ENCODE measurements around the gene KLRC4. TPM values are rescaled to one million over a fixed set of nuclear protein-coding genes. Genes with fewer than 3 reads are reported as not detected.
A peak's percentile ranks its signal among the peaks of the same experiment; 100 is the strongest.

Gene KLRC4
- total and polyA plus RNA-seq, 8 donors = 0.25 TPM; not detected in 7

DNA sequence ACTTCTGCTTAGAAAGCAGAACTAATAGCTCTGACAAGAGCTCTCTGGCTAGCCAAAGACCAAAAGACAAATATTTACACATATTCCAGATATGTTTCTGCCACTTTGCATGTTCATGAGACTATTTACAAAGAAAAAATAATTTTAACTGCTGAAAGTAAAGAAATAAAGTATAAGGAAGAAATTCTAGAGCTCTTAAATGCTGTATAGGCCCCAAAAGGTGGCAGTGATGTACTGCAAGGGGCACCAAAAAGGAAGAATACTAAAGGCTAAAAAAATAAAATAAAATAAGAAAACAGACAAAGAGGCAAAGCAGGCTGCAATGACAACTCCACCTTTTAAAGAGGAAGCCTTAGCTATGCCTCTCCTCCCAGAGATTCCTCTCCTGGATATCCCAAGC lies 42.7 kb downstream of the KLRC4 start:
- intact Hi-C loops (cut with DNase I) = no loop called here
- Histone ChIP-seq H3K4me1 (peaks cover 14 to 22% (median 18%) of the 10 kb centered on the region in 3 donors), H3K27me3 (no peaks in the 10 kb centered on the region), H3K36me3 (no peaks in the 10 kb centered on the region), H3K27ac (peak overlapping the region; percentile 31 to 98 (median 86)), H3K4me3 (peak overlapping the region in 1 of 4 donors; percentile 7), H3K9me3 (no peaks in the 10 kb centered on the region)
- TF ChIP-seq, protein P1, sequence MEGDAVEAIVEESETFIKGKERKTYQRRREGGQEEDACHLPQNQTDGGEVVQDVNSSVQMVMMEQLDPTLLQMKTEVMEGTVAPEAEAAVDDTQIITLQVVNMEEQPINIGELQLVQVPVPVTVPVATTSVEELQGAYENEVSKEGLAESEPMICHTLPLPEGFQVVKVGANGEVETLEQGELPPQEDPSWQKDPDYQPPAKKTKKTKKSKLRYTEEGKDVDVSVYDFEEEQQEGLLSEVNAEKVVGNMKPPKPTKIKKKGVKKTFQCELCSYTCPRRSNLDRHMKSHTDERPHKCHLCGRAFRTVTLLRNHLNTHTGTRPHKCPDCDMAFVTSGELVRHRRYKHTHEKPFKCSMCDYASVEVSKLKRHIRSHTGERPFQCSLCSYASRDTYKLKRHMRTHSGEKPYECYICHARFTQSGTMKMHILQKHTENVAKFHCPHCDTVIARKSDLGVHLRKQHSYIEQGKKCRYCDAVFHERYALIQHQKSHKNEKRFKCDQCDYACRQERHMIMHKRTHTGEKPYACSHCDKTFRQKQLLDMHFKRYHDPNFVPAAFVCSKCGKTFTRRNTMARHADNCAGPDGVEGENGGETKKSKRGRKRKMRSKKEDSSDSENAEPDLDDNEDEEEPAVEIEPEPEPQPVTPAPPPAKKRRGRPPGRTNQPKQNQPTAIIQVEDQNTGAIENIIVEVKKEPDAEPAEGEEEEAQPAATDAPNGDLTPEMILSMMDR (IDR thresholded peaks at IDR 0.05) = peak in 1 of 4 donors; percentile 9
- ATAC-seq (peak in 2 of 4 donors; percentile 6 to 30), FAIRE-seq (no peak), DNase-seq (no peak)

DNA sequence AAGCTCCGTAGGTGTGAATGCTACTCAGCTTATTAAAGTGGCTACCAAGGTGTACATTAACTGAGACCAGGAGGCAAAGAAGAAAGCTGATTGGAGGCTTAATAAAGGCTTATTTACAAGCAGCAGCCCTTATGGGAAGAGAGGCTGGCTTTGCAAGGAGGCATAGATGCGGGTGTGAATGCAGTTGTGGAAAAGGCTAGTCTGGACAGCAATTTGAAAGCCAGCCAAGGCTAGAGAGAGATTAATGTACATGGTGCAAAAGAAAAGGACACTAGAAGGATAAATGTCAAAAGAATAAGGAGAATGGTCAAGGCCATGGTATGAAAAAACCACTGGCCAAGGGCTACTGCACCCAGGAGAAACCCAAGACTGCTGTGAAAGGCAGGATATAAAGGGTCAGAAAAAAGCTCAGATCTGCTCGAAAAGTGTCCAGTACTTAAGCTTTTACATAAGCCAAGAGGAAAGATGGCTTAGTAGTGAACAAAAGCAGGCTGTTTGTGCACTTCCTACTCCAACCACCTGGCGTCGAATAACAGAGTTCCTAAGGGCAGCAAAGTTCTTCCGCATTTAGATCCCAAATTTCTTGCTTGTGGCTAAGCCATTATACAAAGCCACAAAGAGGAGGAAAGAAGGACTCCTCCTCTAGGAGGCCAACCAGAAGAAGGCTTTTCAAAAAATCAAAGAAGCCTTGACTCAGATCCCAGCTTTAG lies 43.7 kb downstream of the KLRC4 start:
- intact Hi-C loops (cut with DNase I) = no loop called here
- Histone ChIP-seq H3K9me3 (no peaks in the 10 kb centered on the region), H3K4me3 (peak overlapping the region in 2 of 4 donors; percentile 39 to 60), H3K4me1 (peaks cover 14 to 31% (median 18%) of the 10 kb centered on the region in 3 donors), H3K36me3 (no peaks in the 10 kb centered on the region), H3K27me3 (no peaks in the 10 kb centered on the region), H3K27ac (peak overlapping the region; percentile 56 to 98 (median 86))
- TF ChIP-seq, protein P1 (IDR thresholded peaks at IDR 0.05) = peak in 1 of 4 donors; percentile 21
- ATAC-seq (peak in 2 of 4 donors; percentile 6 to 9), DNase-seq (no peak), FAIRE-seq (no peak)
- 26 to 31% methylated on average over 6 of the region's 6 CpGs for WGBS, 2 donors

DNA sequence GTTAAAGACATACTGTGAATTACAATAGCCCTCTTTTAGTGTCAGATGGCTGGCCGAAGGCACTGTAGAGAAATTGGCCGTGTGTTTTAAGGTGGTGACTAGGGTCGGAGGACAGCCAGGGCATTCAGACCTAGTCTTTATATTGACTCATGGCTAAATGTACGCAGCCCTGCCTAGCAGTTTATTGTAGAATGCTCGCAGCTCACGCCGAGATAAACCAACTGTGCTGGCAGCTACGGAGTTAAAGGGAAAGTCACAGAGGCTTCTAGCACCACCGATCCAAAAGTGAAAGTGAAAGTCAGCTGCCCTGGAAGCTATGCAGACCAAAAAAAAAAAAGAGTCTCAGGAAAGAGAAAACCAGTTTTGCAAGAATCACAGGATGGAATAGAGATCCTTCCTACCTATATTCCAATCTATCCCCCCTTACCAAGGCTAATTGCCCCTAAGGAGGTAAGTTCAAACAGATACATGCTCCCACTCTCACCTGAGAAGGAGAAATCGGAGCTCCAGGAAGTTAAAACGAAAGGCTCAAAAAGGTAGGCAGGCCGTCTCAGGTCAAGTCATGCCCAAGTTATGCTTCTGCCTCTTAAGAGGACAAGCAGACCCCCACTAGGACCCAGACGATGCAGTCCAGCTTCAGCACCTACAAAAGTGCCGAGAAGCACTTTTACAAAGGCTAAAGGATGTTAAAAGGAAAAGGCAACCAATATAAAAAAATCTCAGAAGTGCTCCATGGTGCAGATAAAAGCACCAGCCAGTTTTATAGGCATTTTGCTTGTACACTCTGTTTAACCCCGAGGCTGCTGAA lies 44.5 kb downstream of the KLRC4 start:
- Histone ChIP-seq H3K27ac (peak overlapping the region; percentile 56 to 98 (median 86)), H3K27me3 (no peaks in the 10 kb centered on the region), H3K36me3 (no peaks in the 10 kb centered on the region), H3K9me3 (no peaks in the 10 kb centered on the region), H3K4me3 (peak overlapping the region; percentile 18 to 60 (median 33)), H3K4me1 (peaks cover 14 to 31% (median 18%) of the 10 kb centered on the region in 3 donors)
- no peak for FAIRE-seq
- WGBS, 2 donors = 0% methylated on average over 15 of the region's 15 CpGs
- ATAC-seq = peak; percentile 84 to 89 (median 86)
- DNase-seq = peak in 5 of 6 donors; percentile 41 to 85 (median 66)
- TF ChIP-seq, protein P1 (IDR thresholded peaks at IDR 0.05) = no peak
- intact Hi-C loops (cut with DNase I) = no loop called here

DNA sequence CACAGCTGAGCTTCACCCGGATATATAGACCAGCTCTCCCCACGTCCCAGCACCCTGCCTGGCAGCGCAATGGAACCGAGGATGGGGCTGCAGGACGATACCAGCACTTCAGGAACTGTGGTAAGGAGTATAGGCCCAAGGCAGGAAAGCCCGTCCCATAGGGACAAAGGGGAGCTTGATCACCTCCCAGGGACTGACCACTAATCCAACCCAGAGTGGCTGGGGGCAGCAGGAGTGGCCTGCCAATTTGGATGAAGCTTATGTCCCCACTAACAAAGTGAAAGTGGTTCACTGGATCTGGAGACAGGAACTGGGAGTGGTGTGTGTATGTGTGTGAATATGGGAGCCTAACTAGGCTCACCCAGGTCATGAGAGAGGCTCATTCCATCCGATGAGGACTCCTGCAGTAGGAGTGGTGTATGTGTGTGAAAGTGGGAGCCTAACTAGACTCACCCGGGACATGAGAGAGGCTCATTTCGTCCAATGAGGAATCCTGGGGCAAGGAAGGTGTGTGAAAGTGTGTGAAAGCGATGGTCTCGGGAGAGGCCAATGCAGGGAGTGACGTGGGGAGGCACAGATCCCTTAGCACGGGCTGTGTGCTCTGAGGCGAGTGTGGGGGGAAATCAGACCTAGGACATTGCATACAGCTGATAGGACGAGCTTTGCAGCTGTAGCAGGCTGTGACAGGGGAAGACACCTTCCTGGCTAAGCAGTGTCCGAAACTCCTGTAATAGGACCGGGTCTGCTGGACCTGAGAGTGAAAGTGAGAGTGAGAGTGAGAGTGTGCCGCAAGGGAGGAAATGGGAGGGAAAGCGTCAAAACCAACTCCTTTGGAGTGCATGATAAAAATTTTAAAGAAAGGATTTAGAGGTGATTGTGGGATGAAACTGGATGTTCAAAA lies 45.4 kb downstream of the KLRC4 start:
- no peaks in the 10 kb centered on the region for H3K9me3 ChIP-seq
- WGBS, 2 donors = 17 to 21% methylated on average over 19 of the region's 19 CpGs
- intact Hi-C loops (cut with DNase I) = no loop called here
- FAIRE-seq (no peak), ATAC-seq (peak; percentile 53 to 79 (median 64)), DNase-seq (peak in 3 of 6 donors; percentile 33 to 66 (median 51))
- no peaks in the 10 kb centered on the region for H3K27me3 ChIP-seq
- H3K36me3 ChIP-seq = no peaks in the 10 kb centered on the region
- H3K4me3 ChIP-seq = peak overlapping the region; percentile 18 to 60 (median 33)
- TF ChIP-seq, protein P1 (IDR thresholded peaks at IDR 0.05) = no peak
- H3K4me1 ChIP-seq = peaks cover 14 to 31% (median 18%) of the 10 kb centered on the region in 3 donors
- peak overlapping the region; percentile 56 to 98 (median 86) for H3K27ac ChIP-seq
